ENCODE results near the gene RNF212.
"Not testable (repeated sequence)": the region's sequence is repeated elsewhere in the genome, so short reads cannot be mapped to it uniquely, and the experiment has no call there.

The RNF212 gene

DNA sequence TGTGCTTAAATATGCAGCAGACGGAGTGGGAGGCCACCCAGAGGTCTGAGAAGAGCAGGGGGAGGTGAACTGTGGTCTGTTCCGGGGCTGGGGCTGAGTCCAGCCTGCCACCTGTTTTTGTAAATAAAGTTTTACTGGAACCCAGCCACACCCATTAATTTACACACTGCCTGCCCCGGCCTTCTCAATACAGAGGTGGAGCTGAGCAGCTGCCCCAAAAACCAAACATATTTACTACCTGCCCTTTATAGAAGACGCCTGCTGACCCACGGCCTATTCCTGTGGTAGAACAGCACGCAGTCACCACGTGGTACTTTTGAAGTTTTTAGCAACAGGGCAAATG, 56.0 kb downstream of the RNF212 start:
- TF ChIP-seq, protein P1, sequence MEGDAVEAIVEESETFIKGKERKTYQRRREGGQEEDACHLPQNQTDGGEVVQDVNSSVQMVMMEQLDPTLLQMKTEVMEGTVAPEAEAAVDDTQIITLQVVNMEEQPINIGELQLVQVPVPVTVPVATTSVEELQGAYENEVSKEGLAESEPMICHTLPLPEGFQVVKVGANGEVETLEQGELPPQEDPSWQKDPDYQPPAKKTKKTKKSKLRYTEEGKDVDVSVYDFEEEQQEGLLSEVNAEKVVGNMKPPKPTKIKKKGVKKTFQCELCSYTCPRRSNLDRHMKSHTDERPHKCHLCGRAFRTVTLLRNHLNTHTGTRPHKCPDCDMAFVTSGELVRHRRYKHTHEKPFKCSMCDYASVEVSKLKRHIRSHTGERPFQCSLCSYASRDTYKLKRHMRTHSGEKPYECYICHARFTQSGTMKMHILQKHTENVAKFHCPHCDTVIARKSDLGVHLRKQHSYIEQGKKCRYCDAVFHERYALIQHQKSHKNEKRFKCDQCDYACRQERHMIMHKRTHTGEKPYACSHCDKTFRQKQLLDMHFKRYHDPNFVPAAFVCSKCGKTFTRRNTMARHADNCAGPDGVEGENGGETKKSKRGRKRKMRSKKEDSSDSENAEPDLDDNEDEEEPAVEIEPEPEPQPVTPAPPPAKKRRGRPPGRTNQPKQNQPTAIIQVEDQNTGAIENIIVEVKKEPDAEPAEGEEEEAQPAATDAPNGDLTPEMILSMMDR (conservative IDR thresholded peaks at IDR 0.05; ENCODE audit: low read depth) = no peak
- ChIA-PET CTCF (interaction anchor here (0.6 kb wide), 1 partner anchor 25 kb away, joined by 3 read pairs; no protein-coding TSS in a partner anchor), POLR2A (ENCODE audit: low non-redundant PET) (no interaction called here)
- no peak for DNase-seq (ENCODE audit: low spot score)
- no peak overlapping the region for H3K27ac ChIP-seq

- POLR2A ChIA-PET (ENCODE audit: low non-redundant PET) = no interaction called here
- CTCF ChIA-PET = no interaction called here
- TF ChIP-seq, protein P1 (conservative IDR thresholded peaks at IDR 0.05; ENCODE audit: low read depth) = no peak
- no peak overlapping the region for H3K27ac ChIP-seq
- no peak for DNase-seq (ENCODE audit: low spot score)
Measured at GRCh38 chr4:1056671-1057402, 56.5 kb downstream of the RNF212 start.

GRCh38 chr4:1055721-1056590, 57.4 kb downstream of the RNF212 start:
- POLR2A ChIA-PET (ENCODE audit: low non-redundant PET) = no interaction called here

DNA sequence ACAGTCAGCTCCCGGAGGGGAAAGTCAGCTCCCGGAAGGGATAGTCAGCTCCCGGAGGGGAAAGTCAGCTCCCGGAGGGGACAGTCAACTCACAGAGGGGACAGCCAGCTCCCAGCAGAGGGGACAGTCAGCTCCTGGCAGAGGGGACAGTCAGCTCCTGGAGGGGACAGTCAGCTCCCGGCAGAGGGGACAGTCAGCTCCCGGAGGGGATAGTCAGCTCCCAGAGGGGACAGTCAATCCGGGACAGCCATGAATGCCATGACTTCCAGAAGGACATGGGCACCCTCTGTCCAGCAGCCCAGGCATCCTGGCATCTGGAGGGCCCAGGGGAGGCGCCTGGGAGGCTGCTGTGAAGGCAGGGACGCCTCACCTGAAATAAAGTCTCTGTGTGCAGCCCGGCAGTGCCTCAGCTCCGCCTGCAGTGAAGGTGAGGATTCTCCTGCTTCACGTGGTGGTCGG, 58.1 kb downstream of the RNF212 start:
- H3K27ac ChIP-seq; CTCF ChIA-PET; DNase-seq (ENCODE audit: low spot score): not testable (repeated sequence)
- POLR2A ChIA-PET (ENCODE audit: low non-redundant PET) = interaction anchor here (0.6 kb wide), 1 partner anchor 54 kb away, joined by 3 read pairs; no protein-coding TSS in a partner anchor

More at GRCh38 chr4:1055721-1056590, 57.4 kb downstream of the RNF212 start:
- CTCF ChIA-PET = no interaction called here
- DNase-seq (ENCODE audit: low spot score) = no peak
- no peak overlapping the region for H3K27ac ChIP-seq
- TF ChIP-seq, protein P1 (conservative IDR thresholded peaks at IDR 0.05; ENCODE audit: low read depth) = no peak

GRCh38 chr4:1054696-1055242, 58.6 kb downstream of the RNF212 start:
- DNase-seq (ENCODE audit: low spot score); H3K27ac ChIP-seq; CTCF ChIA-PET: not testable (repeated sequence)
- POLR2A ChIA-PET (ENCODE audit: low non-redundant PET) = interaction anchor here (0.6 kb wide), 1 partner anchor 54 kb away, joined by 3 read pairs; no protein-coding TSS in a partner anchor

- POLR2A ChIA-PET (ENCODE audit: low non-redundant PET); H3K27ac ChIP-seq; DNase-seq (ENCODE audit: low spot score): not testable (repeated sequence)
- CTCF ChIA-PET = interaction anchor here (0.6 kb wide), 1 partner anchor 78 kb away, joined by 3 read pairs; no protein-coding TSS in a partner anchor
Measured at GRCh38 chr4:1053891-1054290, 59.5 kb downstream of the RNF212 start.

GRCh38 chr4:1053080-1053661, 60.2 kb downstream of the RNF212 start:
- ChIA-PET POLR2A (ENCODE audit: low non-redundant PET) (no interaction called here), CTCF (interaction anchor here (0.6 kb wide), 1 partner anchor 79 kb away, joined by 3 read pairs; no protein-coding TSS in a partner anchor)
- TF ChIP-seq, protein P1 (conservative IDR thresholded peaks at IDR 0.05; ENCODE audit: low read depth) = no peak
- no peak for DNase-seq (ENCODE audit: low spot score)
- peak overlapping the region; percentile 56 for H3K27ac ChIP-seq
